ENCODE results near the gene ARHGAP29. TPM values are rescaled to one million over a fixed set of nuclear protein-coding genes. Genes with fewer than 3 reads are reported as not detected.

Gene ARHGAP29
- total RNA-seq, 3 donors from 2014 or later: 49.1 to 88.0 (median 70.8) TPM

GRCh38 chr1:94236630-94237290 is 624 bp downstream of the ARHGAP29 start:
- no peaks in the 10 kb centered on the region for H3K27me3 ChIP-seq

GRCh38 chr1:94236013-94236491 is 1.3 kb downstream of the ARHGAP29 start:
- intact Hi-C loops (cut with DNase I; ENCODE audit: low total_unique reads): no loop called here
- Histone ChIP-seq H3K36me3 (no peaks in the 10 kb centered on the region), H3K27me3 (no peaks in the 10 kb centered on the region), H3K27ac (peak overlapping the region; percentile 94 to 97), H3K9me3 (no peaks in the 10 kb centered on the region), H3K4me1 (no peaks in the 10 kb centered on the region), H3K4me3 (peak overlapping the region; percentile 80 to 98 (median 89))
- TF ChIP-seq, protein P1, sequence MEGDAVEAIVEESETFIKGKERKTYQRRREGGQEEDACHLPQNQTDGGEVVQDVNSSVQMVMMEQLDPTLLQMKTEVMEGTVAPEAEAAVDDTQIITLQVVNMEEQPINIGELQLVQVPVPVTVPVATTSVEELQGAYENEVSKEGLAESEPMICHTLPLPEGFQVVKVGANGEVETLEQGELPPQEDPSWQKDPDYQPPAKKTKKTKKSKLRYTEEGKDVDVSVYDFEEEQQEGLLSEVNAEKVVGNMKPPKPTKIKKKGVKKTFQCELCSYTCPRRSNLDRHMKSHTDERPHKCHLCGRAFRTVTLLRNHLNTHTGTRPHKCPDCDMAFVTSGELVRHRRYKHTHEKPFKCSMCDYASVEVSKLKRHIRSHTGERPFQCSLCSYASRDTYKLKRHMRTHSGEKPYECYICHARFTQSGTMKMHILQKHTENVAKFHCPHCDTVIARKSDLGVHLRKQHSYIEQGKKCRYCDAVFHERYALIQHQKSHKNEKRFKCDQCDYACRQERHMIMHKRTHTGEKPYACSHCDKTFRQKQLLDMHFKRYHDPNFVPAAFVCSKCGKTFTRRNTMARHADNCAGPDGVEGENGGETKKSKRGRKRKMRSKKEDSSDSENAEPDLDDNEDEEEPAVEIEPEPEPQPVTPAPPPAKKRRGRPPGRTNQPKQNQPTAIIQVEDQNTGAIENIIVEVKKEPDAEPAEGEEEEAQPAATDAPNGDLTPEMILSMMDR (IDR thresholded peaks at IDR 0.05): no peak
- no peak for TF ChIP-seq POLR2AphosphoS5 (IDR thresholded peaks at IDR 0.05)
- no peak for TF ChIP-seq POLR2A (IDR thresholded peaks at IDR 0.05)
- no peak for DNase-seq (ENCODE audit: low spot score in 2 of 2)

More at GRCh38 chr1:94236630-94237290, 624 bp downstream of the ARHGAP29 start:
- H3K36me3 ChIP-seq: no peaks in the 10 kb centered on the region
- peaks cover 0 to under 1% of the 10 kb centered on the region in 2 donors for H3K9me3 ChIP-seq
- intact Hi-C loops (cut with DNase I; ENCODE audit: low total_unique reads): no loop called here
- DNase-seq (ENCODE audit: low spot score in 2 of 2): peak in 1 of 2 donors; percentile 30
- H3K4me1 ChIP-seq: no peaks in the 10 kb centered on the region
- H3K27ac ChIP-seq: peak overlapping the region; percentile 94 to 97
- H3K4me3 ChIP-seq: peak overlapping the region; percentile 80 to 98 (median 89)
- no peak for TF ChIP-seq POLR2A (IDR thresholded peaks at IDR 0.05)
- TF ChIP-seq, protein P1 (IDR thresholded peaks at IDR 0.05): peak in 2 of 3 donors; percentile 13 to 42

- TF ChIP-seq POLR2A (IDR thresholded peaks at IDR 0.05) (no peak), POLR2AphosphoS5 (IDR thresholded peaks at IDR 0.05) (no peak)
- TF ChIP-seq, protein P1 (IDR thresholded peaks at IDR 0.05): no peak
- peak overlapping the region; percentile 94 to 97 for H3K27ac ChIP-seq
Measured at GRCh38 chr1:94235189-94236012, 2.0 kb downstream of the ARHGAP29 start.

GRCh38 chr1:94234615-94235014 is 2.8 kb downstream of the ARHGAP29 start:
- Histone ChIP-seq H3K4me1 (no peaks in the 10 kb centered on the region), H3K27me3 (no peaks in the 10 kb centered on the region), H3K27ac (peak overlapping the region in 1 of 2 donors; percentile 8), H3K9me3 (no peaks in the 10 kb centered on the region), H3K36me3 (no peaks in the 10 kb centered on the region), H3K4me3 (no peak overlapping the region)
- intact Hi-C loops (cut with DNase I; ENCODE audit: low total_unique reads): no loop called here
- no peak for TF ChIP-seq POLR2AphosphoS5 (IDR thresholded peaks at IDR 0.05)
- no peak for DNase-seq (ENCODE audit: low spot score in 2 of 2)

More at GRCh38 chr1:94235189-94236012, 2.0 kb downstream of the ARHGAP29 start:
- intact Hi-C loops (cut with DNase I; ENCODE audit: low total_unique reads): no loop called here
- no peaks in the 10 kb centered on the region for H3K4me1 ChIP-seq
- no peaks in the 10 kb centered on the region for H3K36me3 ChIP-seq
- H3K9me3 ChIP-seq: no peaks in the 10 kb centered on the region
- peak overlapping the region; percentile 80 to 98 (median 89) for H3K4me3 ChIP-seq
- DNase-seq (ENCODE audit: low spot score in 2 of 2): no peak
- H3K27me3 ChIP-seq: no peaks in the 10 kb centered on the region

DNA sequence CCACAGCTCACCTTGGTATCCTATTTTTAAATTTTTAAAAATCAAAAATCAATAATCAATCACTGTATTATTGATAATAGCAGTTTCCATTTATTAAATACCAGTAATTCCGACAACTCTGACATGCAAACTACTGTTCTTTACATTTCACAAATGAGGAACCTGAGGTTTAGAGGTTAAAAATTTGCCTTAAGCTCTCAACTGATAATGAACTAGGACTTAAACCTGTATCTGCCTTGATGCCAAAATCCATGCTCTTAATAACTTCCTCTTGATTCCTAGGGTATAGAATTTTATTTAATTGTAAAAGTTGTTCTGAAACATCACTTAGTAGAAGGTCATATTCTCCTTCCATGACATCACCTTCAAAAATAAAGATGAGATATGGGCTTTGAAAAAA is 5.6 kb downstream of the ARHGAP29 start:
- peak overlapping the region in 1 of 2 donors; percentile 31 for H3K27ac ChIP-seq
- DNase-seq (ENCODE audit: low spot score in 2 of 2): no peak

More for the DNA sequence above, 5.6 kb downstream of the ARHGAP29 start:
- intact Hi-C loops (cut with DNase I; ENCODE audit: low total_unique reads): no loop called here
- Histone ChIP-seq H3K27me3 (no peaks in the 10 kb centered on the region), H3K4me1 (no peaks in the 10 kb centered on the region), H3K9me3 (no peaks in the 10 kb centered on the region), H3K4me3 (no peak overlapping the region), H3K36me3 (no peaks in the 10 kb centered on the region)
- TF ChIP-seq POLR2A (IDR thresholded peaks at IDR 0.05) (no peak), POLR2AphosphoS5 (IDR thresholded peaks at IDR 0.05) (no peak)
- TF ChIP-seq, protein P1 (IDR thresholded peaks at IDR 0.05): no peak
